SK-N-SH (cell line): ENCODE measurements around the gene IL17RE. TPM values are rescaled to one million over a fixed set of nuclear protein-coding genes. Genes with fewer than 3 reads are reported as not detected.

ENCODE experiments used
- CTCF ChIA-PET: fragments of 300-600, 350-600 bp; formaldehyde crosslinking; extraction: SDS; loops from one replicate; lab custom pipeline; 2021; lab: Yijun Ruan, JAX
- POLR2A ChIA-PET: fragments of 350-600 bp; sonication (Branson Sonifier 250); formaldehyde crosslinking; extraction: SDS; loops from one replicate; lab custom pipeline; 2020; ENCODE audit warnings: antibody characterized with exemption, inconsistent platforms; lab: Yijun Ruan, JAX
- DNase-seq: peaks from one replicate; pipeline ENCODE4 v3.0.0; 2012
- H2AFZ ChIP-seq: fragments of 200-600 bp; sonication (generic); 2 replicates; pipeline ENCODE4 v1.8.1; 2016; ENCODE audit warnings: antibody characterized with exemption, mild to moderate bottlenecking, low read depth
- H3F3A ChIP-seq: fragments of 200-600 bp; sonication (generic); replicated peaks from 2 replicates; pipeline ENCODE3; 2016; ENCODE audit warnings: antibody characterized with exemption, mild to moderate bottlenecking; ENCODE audit not compliant: insufficient read depth
- H3K27ac ChIP-seq, 2 experiments: fragments of 200-500 bp in 1 of 2; fragments of 200-600 bp in 1 of 2; sonication (Bioruptor generic) in 1 of 2; sonication (generic), shearing (Covaris generic) in 1 of 2; 2 replicates each; pipeline versions ENCODE4 v1.5.1 to v1.6.1; 2014 to 2016; ENCODE audit warnings: low read depth in 2 of 2, inconsistent platforms in 1 of 2, low read length in 1 of 2, mild to moderate bottlenecking in 1 of 2, mixed read lengths in 1 of 2
- H3K27me3 ChIP-seq: fragments of 200-600 bp; sonication (generic), shearing (Covaris generic); 2 replicates; pipeline ENCODE4 v1.6.1; 2016; ENCODE audit warnings: mixed run types; ENCODE audit not compliant: insufficient read depth
- H3K36me3 ChIP-seq, 2 experiments: fragments of 200-500 bp in 1 of 2; fragments of 200-600 bp in 1 of 2; sonication (Bioruptor generic) in 1 of 2; sonication (generic) in 1 of 2; replicated peaks in 1 of 2; 2 replicates each; pipeline versions ENCODE3 to v1.5.1; 2014 to 2016; ENCODE audit warnings: low read length in 1 of 2, mild to moderate bottlenecking in 1 of 2; ENCODE audit not compliant: insufficient read depth in 2 of 2, control insufficient read depth in 1 of 2
- H3K4me1 ChIP-seq, 2 experiments: fragments of 200-500 bp in 1 of 2; fragments of 200-600 bp in 1 of 2; sonication (Bioruptor generic) in 1 of 2; sonication (generic), shearing (Covaris generic) in 1 of 2; 2 replicates each; pipeline versions ENCODE4 v1.5.1 to v1.6.1; 2014 to 2016; ENCODE audit warnings: low read depth in 1 of 2, low read length in 1 of 2, mixed run types in 1 of 2; ENCODE audit not compliant: insufficient read depth in 2 of 2, control insufficient read depth in 1 of 2
- H3K4me2 ChIP-seq: fragments of 200-600 bp; sonication (generic), shearing (Covaris generic); 2 replicates; pipeline ENCODE4 v1.6.1; 2017; ENCODE audit warnings: mixed run types
- H3K4me3 ChIP-seq, 2 experiments: fragments of 200-500 bp in 1 of 2; fragments of 200-600 bp in 1 of 2; sonication (Bioruptor generic) in 1 of 2; sonication (generic), shearing (Covaris generic) in 1 of 2; 2 replicates each; pipeline versions ENCODE4 v1.5.1 to v1.8.1; 2014 to 2016; ENCODE audit warnings: low read depth in 2 of 2, inconsistent platforms in 1 of 2, low read length in 1 of 2, mild to moderate bottlenecking in 1 of 2, mixed read lengths in 1 of 2, moderate library complexity in 1 of 2
- H3K79me2 ChIP-seq: fragments of 200-600 bp; sonication (generic); 2 replicates; pipeline ENCODE4 v1.8.1; 2017; ENCODE audit warnings: mild to moderate bottlenecking; ENCODE audit not compliant: insufficient read depth
- H3K9ac ChIP-seq: fragments of 200-600 bp; sonication (generic); 2 replicates; pipeline ENCODE4 v1.6.1; 2017; ENCODE audit warnings: mixed run types
- H3K9me2 ChIP-seq: fragments of 200-600 bp; sonication (generic); 2 replicates; pipeline ENCODE4 v1.6.1; 2017; ENCODE audit warnings: mixed run types
- H3K9me3 ChIP-seq: fragments of 200-600 bp; sonication (generic); 2 replicates; pipeline ENCODE4 v1.6.1; 2017; ENCODE audit warnings: mixed run types, mild to moderate bottlenecking, moderate library complexity
- H4K20me1 ChIP-seq: fragments of 200-600 bp; sonication (generic); 2 replicates; pipeline ENCODE4 v1.6.1; 2017; ENCODE audit warnings: mild to moderate bottlenecking, mixed run types; ENCODE audit not compliant: insufficient read depth
- CHD2 ChIP-seq: fragments of 150-350 bp; IDR thresholded peaks from 2 replicates; pipeline ENCODE4 v1.6.1; 2018; ENCODE audit warnings: low read length; ENCODE audit not compliant: partially characterized antibody
- CTCF ChIP-seq: fragments of 200-600 bp; sonication (generic); IDR thresholded peaks from 2 replicates; pipeline ENCODE4 v1.6.1; 2017; ENCODE audit warnings: antibody characterized with exemption, mild to moderate bottlenecking, moderate library complexity
- GABPA ChIP-seq: IDR thresholded peaks from 2 replicates; pipeline ENCODE4 v1.4.0; 2012; ENCODE audit warnings: low read depth, mild to moderate bottlenecking
- IRF3 ChIP-seq: fragments of 150-350 bp; IDR thresholded peaks from 2 replicates; pipeline ENCODE4 v1.6.1; 2016; ENCODE audit warnings: mild to moderate bottlenecking, low read depth, low read length
- MEF2A ChIP-seq: IDR thresholded peaks from 2 replicates; pipeline ENCODE4 v1.4.0; 2012; ENCODE audit warnings: low read depth, borderline replicate concordance
- MXI1 ChIP-seq: IDR thresholded peaks from 2 replicates; pipeline ENCODE4 v1.6.1; 2012; ENCODE audit warnings: mild to moderate bottlenecking, low read depth, low read length, improper control_type of control experiment
- NFIC ChIP-seq: IDR thresholded peaks from 2 replicates; pipeline ENCODE4 v1.4.0; 2012; ENCODE audit warnings: borderline replicate concordance
- RXRA ChIP-seq: IDR thresholded peaks from 2 replicates; pipeline ENCODE4 v1.4.0; 2012; ENCODE audit warnings: low read depth, mild to moderate bottlenecking, borderline replicate concordance
- SIN3A ChIP-seq: IDR thresholded peaks from 2 replicates; pipeline ENCODE4 v1.6.1; 2012; ENCODE audit warnings: low read depth, mild to moderate bottlenecking, low read length, moderate library complexity, borderline replicate concordance
- SMC3 ChIP-seq: IDR thresholded peaks from 2 replicates; pipeline ENCODE4 v1.6.1; 2012; ENCODE audit warnings: low read depth, low read length, improper control_type of control experiment
- TAF1 ChIP-seq: IDR thresholded peaks from 2 replicates; pipeline ENCODE4 v1.6.1; 2012; ENCODE audit warnings: low read depth, mild to moderate bottlenecking, low read length, moderate library complexity, borderline replicate concordance
- TEAD4 ChIP-seq: IDR thresholded peaks from 2 replicates; pipeline ENCODE4 v1.4.0; 2012; ENCODE audit warnings: mild to moderate bottlenecking, borderline replicate concordance; ENCODE audit not compliant: insufficient read depth
- USF1 ChIP-seq: IDR thresholded peaks from 2 replicates; pipeline ENCODE4 v1.4.0; 2012; ENCODE audit warnings: low read depth, borderline replicate concordance
- USF2 ChIP-seq: fragments of 150-350 bp; IDR thresholded peaks from 2 replicates; pipeline ENCODE4 v1.6.1; 2017; ENCODE audit warnings: antibody characterized with exemption, low read length, low read depth, borderline replicate concordance
- YY1 ChIP-seq: IDR thresholded peaks from 2 replicates; pipeline ENCODE4 v1.4.0; 2012; ENCODE audit warnings: low read depth, mild to moderate bottlenecking
- WGBS: methylation state at CpG from one replicate; pipeline ENCODE4 v1.1.6; 2017; ENCODE audit warnings: low lambda C conversion rate; 5-methylcytosine and 5-hydroxymethylcytosine counted together
- polyA plus RNA-seq, 3 experiments: library from polyadenylated mRNA; depleted of rRNA; stranded (reverse); fragments of >200 nt; gene quantifications; 2 replicates each; pipeline ENCODE4 v1.2.3, GENCODE V29; 2012

IL17RE gene
- polyA plus RNA-seq, 1 of the 3 experiments (the other 2 are of a cell fraction): 0.95 TPM

- H3K36me3 ChIP-seq: no peaks in the 10 kb centered on the region
- H3K27me3 ChIP-seq: no peaks in the 10 kb centered on the region
- ChIA-PET POLR2A (interaction anchor here (0.6 to 1.9 kb wide), 4 partner anchors 15 to 370 kb away, joined by 3 to 6 read pairs (median 4); partner anchors contain the start of gene JAGN1), CTCF (interaction anchor here (0.7 to 3.9 kb wide), 6 partner anchors 11 to 67 kb away, joined by 3 to 33 read pairs (median 8); partner anchors contain the start of gene CRELD1)
- no peaks in the 10 kb centered on the region for H3K9me2 ChIP-seq
- peak overlapping the region in 1 of 2 experiments; percentile 43; a peak in 3 of 4 replicates for H3K4me3 ChIP-seq
- H3K9me3 ChIP-seq: no peaks in the 10 kb centered on the region
- H3F3A ChIP-seq: peaks cover 6% of the 10 kb centered on the region
- TF ChIP-seq CTCF: no peak
- TF ChIP-seq YY1: no peak
- no peak for TF ChIP-seq NFIC
- TF ChIP-seq SMC3: no peak
- TF ChIP-seq USF1: no peak
- no peak for TF ChIP-seq SIN3A
- TF ChIP-seq RXRA: no peak
- TF ChIP-seq CHD2: no peak
- TF ChIP-seq IRF3: no peak
- no peak for TF ChIP-seq GABPA
- no peak for TF ChIP-seq TEAD4
- no peak for TF ChIP-seq MXI1
- TF ChIP-seq USF2: no peak
- TF ChIP-seq MEF2A: no peak
- no peak for TF ChIP-seq TAF1
- H2AFZ ChIP-seq: no peak overlapping the region
- peaks cover 6 to 44% of the 10 kb centered on the region in 2 experiments; a peak in 3 of 4 replicates for H3K4me1 ChIP-seq
- no peaks in the 10 kb centered on the region for H3K79me2 ChIP-seq
- 65% methylated on average over 5 of the region's 15 CpGs for WGBS
- H4K20me1 ChIP-seq: no peaks in the 10 kb centered on the region
- DNase-seq: peak; percentile 78
- no peak overlapping the region for H3K9ac ChIP-seq
- H3K27ac ChIP-seq: peak overlapping the region in 1 of 2 experiments; percentile 60; a peak in 1 of 4 replicates
- peak overlapping the region; percentile 86; the same call in 1 of the 2 replicates for H3K4me2 ChIP-seq
Observed at GRCh38 chr3:9914559-9915253, 12.1 kb downstream of the IL17RE start.
